HCT116 (cell line): ENCODE results near the gene REPS2. TPM values are rescaled to one million over a fixed set of nuclear protein-coding genes. Genes with fewer than 3 reads are reported as not detected.

Experiments used
- ATAC-seq: fragments of 200-7000 bp; cut with Tn5 transposase; 2 replicates; pipeline ENCODE4 v1.9.1; 2020; ENCODE audit warnings: mild to moderate bottlenecking, moderate library complexity
- BruUV-seq: library from RNA; stranded (reverse); fragments of 400-500 nt; replicated peaks from 2 replicates; lab custom pipeline; 2021; lab: Mats Ljungman, UMichigan
- CTCF ChIA-PET: fragments of 300-600 bp; sonication (Branson Sonifier 250); formaldehyde crosslinking; loops from one replicate; lab custom pipeline; 2021; ENCODE audit warnings: antibody characterized with exemption; lab: Charles Lee
- POLR2A ChIA-PET: fragments of 300-600, 350-600 bp; sonication (Branson Sonifier 250); formaldehyde crosslinking; loops from one replicate; lab custom pipeline; 2021; ENCODE audit warnings: antibody characterized with exemption; lab: Charles Lee
- RAD21 ChIA-PET, 2 experiments: fragments of 300-600 bp; sonication (Branson Sonifier 250); formaldehyde crosslinking; loops; one replicate each; lab custom pipeline; 2023; ENCODE audit warnings: low total read pairs in 2 of 2; ENCODE audit not compliant: uncharacterized antibody in 2 of 2, unreplicated experiment in 2 of 2, low non-redundant PET in 1 of 2; lab: Charles Lee
- DNase-seq: peaks from one replicate; pipeline ENCODE4 v3.0.0-alpha.2; 2010; ENCODE audit warnings: low read depth, low spot score
- H2AFZ ChIP-seq: fragments of 200-600 bp; shearing (Covaris generic), sonication (generic); 2 replicates; pipeline ENCODE4 v1.6.1; 2017; ENCODE audit warnings: low read depth, mixed run types, mixed read lengths, antibody characterized with exemption, low read length; ENCODE audit not compliant: poor library complexity, severe bottlenecking
- H3K27ac ChIP-seq: 2 replicates; pipeline ENCODE4 v1.5.1; 2012; ENCODE audit warnings: low read depth, low read length
- H3K27me3 ChIP-seq: fragments of 200-600 bp; sonication (generic); 2 replicates; pipeline ENCODE4 v1.6.1; 2016; ENCODE audit warnings: mixed run types, low read length, mixed read lengths; ENCODE audit not compliant: insufficient read depth
- H3K36me3 ChIP-seq, 2 experiments: fragments of 200-500 bp in 1 of 2; fragments of 200-600 bp in 1 of 2; sonication (Bioruptor generic) in 1 of 2; sonication (generic) in 1 of 2; 2 replicates each; pipeline versions ENCODE4 v1.5.1 to v1.6.1; 2014 to 2016; ENCODE audit warnings: low read length in 2 of 2, inconsistent platforms in 1 of 2, mixed read lengths in 1 of 2, mixed run types in 1 of 2; ENCODE audit not compliant: insufficient read depth in 2 of 2, control insufficient read depth in 1 of 2
- H3K4me1 ChIP-seq, 2 experiments: fragments of 200-600 bp in 1 of 2; sonication (generic) in 1 of 2; 2 replicates each; pipeline versions ENCODE4 v1.5.1 to v1.6.1; 2012 to 2017; ENCODE audit warnings: low read length in 2 of 2, inconsistent platforms in 1 of 2, mild to moderate bottlenecking in 1 of 2, mixed read lengths in 1 of 2, mixed run types in 1 of 2, moderate library complexity in 1 of 2; ENCODE audit not compliant: insufficient read depth in 2 of 2, control insufficient read depth in 1 of 2
- H3K4me2 ChIP-seq: fragments of 200-600 bp; sonication (generic); 2 replicates; pipeline ENCODE4 v1.6.1; 2017; ENCODE audit warnings: mixed run types, low read length, mixed read lengths
- H3K4me3 ChIP-seq, 2 experiments: fragments of 200-600 bp in 1 of 2; sonication (generic) in 1 of 2; replicated peaks in 1 of 2; 2 replicates each; pipeline ENCODE4 v1.5.1; 2011 to 2016; ENCODE audit warnings: low read length in 2 of 2, control low read depth in 1 of 2, low read depth in 1 of 2, mild to moderate bottlenecking in 1 of 2, mixed read lengths in 1 of 2, mixed run types in 1 of 2
- H3K79me2 ChIP-seq: fragments of 200-600 bp; sonication (generic); 2 replicates; pipeline ENCODE4 v1.6.1; 2017; ENCODE audit warnings: mild to moderate bottlenecking, mixed run types, low read length, moderate library complexity, mixed read lengths; ENCODE audit not compliant: insufficient read depth
- H3K9ac ChIP-seq: fragments of 200-600 bp; sonication (generic); 2 replicates; pipeline ENCODE4 v1.6.1; 2016; ENCODE audit warnings: low read length, mixed read lengths
- H3K9me2 ChIP-seq: fragments of 200-600 bp; sonication (generic), shearing (Covaris generic); 2 replicates; pipeline ENCODE4 v1.6.1; 2017; ENCODE audit warnings: mixed run types, mild to moderate bottlenecking, moderate library complexity; ENCODE audit not compliant: insufficient read depth
- H3K9me3 ChIP-seq, 2 experiments: fragments of 200-500 bp in 1 of 2; fragments of 200-600 bp in 1 of 2; sonication (Bioruptor generic) in 1 of 2; sonication (generic) in 1 of 2; 2 replicates each; pipeline ENCODE4 v1.6.1; 2014 to 2017; ENCODE audit warnings: low read length in 2 of 2, mixed read lengths in 2 of 2, inconsistent platforms in 1 of 2, low read depth in 1 of 2, mild to moderate bottlenecking in 1 of 2, mixed run types in 1 of 2, moderate library complexity in 1 of 2; ENCODE audit not compliant: control insufficient read depth in 1 of 2, insufficient read depth in 1 of 2
- H4K20me1 ChIP-seq: fragments of 200-600 bp; sonication (generic), shearing (Covaris generic); 2 replicates; pipeline ENCODE4 v1.6.1; 2017; ENCODE audit warnings: mixed run types, mild to moderate bottlenecking, moderate library complexity; ENCODE audit not compliant: insufficient read depth
- CBX3 ChIP-seq: IDR thresholded peaks from 2 replicates; pipeline ENCODE4 v1.6.1; 2012; ENCODE audit warnings: low read depth
- CEBPB ChIP-seq: IDR thresholded peaks from 2 replicates; pipeline ENCODE4 v1.6.1; 2012; ENCODE audit warnings: low read depth
- ELF1 ChIP-seq: IDR thresholded peaks from 2 replicates; pipeline ENCODE4 v1.6.1; 2012; ENCODE audit warnings: low read depth, borderline replicate concordance
- EZH2phosphoT487 ChIP-seq: fragments of 200-600 bp; IDR thresholded peaks from 2 replicates; pipeline ENCODE4 v1.6.1; 2018; ENCODE audit warnings: antibody characterized with exemption, borderline replicate concordance
- JUND ChIP-seq: IDR thresholded peaks from 2 replicates; pipeline ENCODE4 v1.6.1; 2012
- POLR2A ChIP-seq: IDR thresholded peaks from 2 replicates; pipeline ENCODE4 v1.7.0; 2011; ENCODE audit warnings: borderline replicate concordance; ENCODE audit not compliant: insufficient read depth, insufficient read length; ENCODE audit errors: extremely low read depth
- POLR2AphosphoS5 ChIP-seq: IDR thresholded peaks from 2 replicates; pipeline ENCODE4 v1.6.1; 2011; ENCODE audit warnings: mild to moderate bottlenecking, low read depth, low read length, moderate library complexity
- SRF ChIP-seq: IDR thresholded peaks from 2 replicates; pipeline ENCODE4 v1.6.1; 2012; ENCODE audit warnings: low read depth
- TCF7L2 ChIP-seq: IDR thresholded peaks from 2 replicates; pipeline ENCODE4 v1.7.0; 2011; ENCODE audit warnings: borderline replicate concordance, inconsistent platforms; ENCODE audit not compliant: insufficient read depth, insufficient read length; ENCODE audit errors: extremely low read depth
- ZNF274 ChIP-seq: fragments of 200-500 bp; sonication (Bioruptor generic); IDR thresholded peaks from 2 replicates; pipeline ENCODE4 v1.6.1; 2014; ENCODE audit warnings: mild to moderate bottlenecking, low read depth, low read length, inconsistent platforms
- intact Hi-C: fragments of 100-400 bp; cut with micrococcal nuclease; formaldehyde crosslinking; loops from 2 replicates; pipeline ENCODE4 v1.10.0; 2022
- total RNA-seq: library from RNA; stranded (reverse); gene quantifications from one replicate; pipeline ENCODE4 v1.2.1, GENCODE V29; 2021; ENCODE audit not compliant: unreplicated experiment

The REPS2 gene
- total RNA-seq, 1 experiment from 2014 or later = 4.5 TPM

GRCh38 chrX:17020851-17021821 is 74.7 kb downstream of the REPS2 start:
- ChIA-PET RAD21 (no interaction called here), POLR2A (no interaction called here), CTCF (no interaction called here)
- no peak for TF ChIP-seq POLR2A
- TF ChIP-seq SRF = no peak
- TF ChIP-seq CBX3 = no peak
- no peak for TF ChIP-seq EZH2phosphoT487
- Histone ChIP-seq H2AFZ (no peak overlapping the region), H3K27me3 (no peaks in the 10 kb centered on the region), H3K79me2 (no peaks in the 10 kb centered on the region), H3K9me2 (no peaks in the 10 kb centered on the region), H3K9ac (no peak overlapping the region), H3K9me3 (no peaks in the 10 kb centered on the region), H3K27ac (no peak overlapping the region), H3K4me2 (no peak overlapping the region), H4K20me1 (no peaks in the 10 kb centered on the region), H3K36me3 (no peaks in the 10 kb centered on the region), H3K4me3 (no peak overlapping the region), H3K4me1 (no peaks in the 10 kb centered on the region)
- no TSS peak for BruUV-seq
- intact Hi-C loops = no loop called here
- no peak for DNase-seq
- ATAC-seq = no peak

GRCh38 chrX:17021851-17022604 is 75.6 kb downstream of the REPS2 start:
- no peaks in the 10 kb centered on the region for H3K79me2 ChIP-seq
- H3K4me2 ChIP-seq = no peak overlapping the region
- no peak overlapping the region for H2AFZ ChIP-seq
- TF ChIP-seq POLR2A = no peak
- TF ChIP-seq EZH2phosphoT487 = no peak
- TF ChIP-seq POLR2AphosphoS5 = no peak
- no peak for TF ChIP-seq ELF1
- no peak for TF ChIP-seq CEBPB
- TF ChIP-seq ZNF274 = no peak
- no peak for TF ChIP-seq JUND
- no peak for TF ChIP-seq SRF
- no peak for TF ChIP-seq CBX3
- no peak for TF ChIP-seq TCF7L2
- TF ChIP-seq, all 23 proteins: peak for 0
- H3K9me3 ChIP-seq = no peaks in the 10 kb centered on the region
- H3K9ac ChIP-seq = no peak overlapping the region
- ATAC-seq (no peak), DNase-seq (no peak)
- POLR2A ChIA-PET = no interaction called here
- RAD21 ChIA-PET = no interaction called here
- BruUV-seq = no TSS peak
- no peak overlapping the region for H3K4me3 ChIP-seq
- H3K27ac ChIP-seq = no peak overlapping the region
- H3K4me1 ChIP-seq = no peaks in the 10 kb centered on the region
- H3K36me3 ChIP-seq = no peaks in the 10 kb centered on the region
- intact Hi-C loops = no loop called here
- no peaks in the 10 kb centered on the region for H3K9me2 ChIP-seq
- H3K27me3 ChIP-seq = no peaks in the 10 kb centered on the region
- H4K20me1 ChIP-seq = no peaks in the 10 kb centered on the region
- CTCF ChIA-PET = no interaction called here
